GM19025 (cell line): ENCODE measurements around the gene AGBL1.

Experiments
- ATAC-seq: cut with Tn5 transposase; IDR thresholded peaks from one replicate; pipeline ENCODE4 v1.9.1; 2021; ENCODE audit warnings: mild to moderate bottlenecking, low read depth, moderate library complexity; ENCODE audit not compliant: unreplicated experiment

The AGBL1 gene

DNA sequence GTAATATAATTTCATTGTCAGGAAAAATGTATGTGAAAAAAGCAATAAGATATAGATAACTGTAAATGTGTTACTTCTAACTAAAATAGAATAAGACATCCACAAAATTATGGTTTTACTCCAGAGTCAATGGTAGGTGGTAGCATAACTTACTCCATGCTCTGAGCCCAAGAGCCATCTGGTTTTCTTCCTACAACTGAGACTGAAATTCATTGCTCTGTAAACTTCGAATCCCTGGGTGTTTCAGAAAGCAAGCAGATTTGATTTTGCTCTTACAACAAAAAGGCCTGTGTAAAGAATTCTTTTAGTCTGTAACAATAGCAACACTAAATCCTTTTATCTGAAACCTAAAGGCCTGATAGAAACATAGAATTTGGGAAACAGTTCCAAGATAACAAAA, 805.9 kb downstream of the AGBL1 start:
- no peak for ATAC-seq

DNA sequence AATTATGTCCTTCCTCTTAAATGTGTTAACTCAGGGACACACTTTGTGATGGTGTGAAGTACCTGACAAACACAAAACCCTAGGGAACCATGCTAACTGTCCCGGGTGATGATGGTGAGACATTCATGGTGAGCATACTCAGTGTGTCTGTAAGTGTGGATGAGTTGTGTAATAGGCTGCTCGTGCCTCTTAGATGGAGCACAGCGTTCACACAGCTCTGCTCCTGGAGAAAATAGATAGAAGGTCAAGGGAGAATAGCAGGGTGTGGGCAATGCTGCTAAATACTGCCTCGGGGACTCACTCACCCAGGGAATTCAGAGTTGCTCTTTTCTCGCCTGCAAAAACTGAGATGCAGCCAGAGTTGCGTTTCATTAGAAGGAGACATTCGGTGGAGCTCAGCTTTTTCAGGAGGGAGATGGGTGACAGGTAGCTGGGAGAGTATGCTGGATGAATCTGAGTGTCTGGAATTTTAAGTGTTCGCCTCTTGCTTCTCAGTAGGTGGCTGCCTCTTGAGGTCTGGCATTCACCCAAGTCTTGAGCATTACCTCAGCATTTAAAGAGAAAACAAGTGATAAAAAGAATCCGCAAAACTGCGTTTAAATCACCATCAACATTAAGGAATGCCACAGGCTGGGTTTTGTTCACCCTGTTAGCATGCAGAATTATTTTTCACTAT, 813.2 kb downstream of the AGBL1 start:
- no peak for ATAC-seq

DNA sequence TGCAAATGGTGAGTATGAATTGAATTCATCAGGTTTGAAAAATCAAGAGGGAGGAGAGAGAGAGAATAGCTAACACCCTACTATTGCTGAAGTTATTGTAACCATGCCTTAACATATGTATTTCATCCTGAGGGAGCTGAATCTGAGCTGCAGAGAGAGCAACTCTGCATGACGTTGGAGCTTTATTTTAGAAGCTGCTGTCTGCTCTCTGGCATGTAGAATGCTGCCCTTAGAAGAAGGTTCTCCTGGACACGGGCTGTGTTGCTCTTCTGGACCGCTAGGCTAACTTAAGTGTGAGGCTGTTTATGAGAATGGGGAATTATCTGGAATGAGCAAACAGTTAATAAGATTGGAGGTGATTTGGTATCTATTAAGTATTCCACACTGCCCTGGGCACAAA, 814.6 kb downstream of the AGBL1 start:
- no peak for ATAC-seq

GRCh38 chr15:86903642-86904421, 824.2 kb downstream of the AGBL1 start:
- ATAC-seq: no peak

GRCh38 chr15:86905625-86906256, 826.1 kb downstream of the AGBL1 start:
- no peak for ATAC-seq

- ATAC-seq: no peak
Observed at GRCh38 chr15:86906376-86906775, 826.7 kb downstream of the AGBL1 start.

- no peak for ATAC-seq
Observed at GRCh38 chr15:86911022-86911421, 831.4 kb downstream of the AGBL1 start.

DNA sequence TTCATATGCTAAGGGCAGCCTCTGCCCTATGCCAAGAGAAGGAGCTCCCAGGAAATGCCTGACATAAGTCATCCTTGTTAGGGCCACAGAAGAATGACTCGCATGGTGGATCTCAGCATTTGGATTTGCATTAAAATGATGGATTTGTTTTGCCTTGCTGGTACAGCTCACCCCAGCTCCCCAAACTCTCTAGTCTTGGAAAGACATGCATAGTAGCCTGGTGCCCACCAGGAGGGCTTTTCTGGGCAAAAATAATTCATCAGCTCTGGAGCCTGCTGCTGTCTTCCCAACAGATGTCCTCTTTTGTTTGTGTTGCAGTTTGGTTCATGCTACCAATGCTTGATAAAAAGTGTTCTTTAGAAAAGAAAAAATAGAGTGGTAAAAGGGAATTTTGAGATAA, 833.0 kb downstream of the AGBL1 start:
- ATAC-seq: no peak

- ATAC-seq: no peak
Observed at GRCh38 chr15:86915811-86916331, 836.2 kb downstream of the AGBL1 start.

- ATAC-seq: no peak
Observed at GRCh38 chr15:86916671-86917360, 837.1 kb downstream of the AGBL1 start.

DNA sequence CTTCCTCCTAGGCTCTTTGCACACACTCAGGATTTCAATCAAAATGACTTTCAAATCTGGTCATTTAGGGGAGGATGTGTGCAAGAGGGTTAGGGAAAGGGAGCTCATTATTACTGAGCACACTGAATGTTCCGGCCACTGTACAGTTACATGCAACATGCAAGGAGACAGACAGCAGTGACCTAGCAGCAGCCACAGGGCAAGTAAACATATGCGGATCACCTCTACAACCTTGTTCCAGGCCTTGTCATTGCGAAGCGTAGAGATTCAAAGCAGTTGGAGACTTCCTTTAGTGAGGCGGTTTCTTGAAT, 837.6 kb downstream of the AGBL1 start:
- ATAC-seq: no peak

DNA sequence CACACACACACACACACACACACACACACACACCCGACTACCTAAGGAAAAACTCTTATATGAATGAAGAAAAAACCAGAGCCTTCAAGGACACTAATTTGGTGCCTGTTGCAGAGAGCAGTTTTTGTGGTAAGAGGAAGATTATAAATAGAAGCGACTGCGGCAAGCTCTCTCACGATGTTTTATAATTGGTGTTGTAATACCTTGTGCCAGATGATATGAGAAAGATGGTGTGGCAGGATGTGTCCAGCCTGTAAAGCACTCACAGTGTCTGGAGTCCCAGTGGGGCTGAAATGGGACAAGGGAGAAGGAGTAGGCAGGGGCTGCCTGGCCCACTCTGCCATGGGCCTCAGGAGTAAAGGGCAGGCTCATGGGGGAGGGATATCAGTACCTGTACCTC, 839.9 kb downstream of the AGBL1 start:
- ATAC-seq: no peak

DNA sequence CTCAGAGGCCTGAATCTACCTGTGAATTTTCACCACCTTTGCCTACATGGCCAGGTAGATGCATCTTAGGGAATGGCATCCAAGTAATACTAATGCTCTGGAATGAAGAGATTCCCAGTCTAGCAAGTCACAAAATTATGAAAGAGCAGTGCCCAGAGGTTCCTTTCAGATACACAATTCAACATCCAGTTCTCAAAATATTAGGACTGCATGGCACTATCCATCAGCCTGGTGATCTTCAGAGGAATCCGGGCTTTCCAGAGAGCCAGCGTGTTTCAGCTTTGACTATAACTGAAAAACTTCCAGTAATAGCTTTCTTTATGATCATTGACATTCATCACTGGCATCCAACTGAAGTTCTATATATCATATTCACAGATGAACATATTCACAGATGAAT, 849.8 kb downstream of the AGBL1 start:
- no peak for ATAC-seq

GRCh38 chr15:86932456-86932855, 852.8 kb downstream of the AGBL1 start:
- ATAC-seq: no peak

GRCh38 chr15:86935841-86936240, 856.2 kb downstream of the AGBL1 start:
- ATAC-seq: no peak

GRCh38 chr15:86942285-86942684, 862.6 kb downstream of the AGBL1 start:
- no peak for ATAC-seq

DNA sequence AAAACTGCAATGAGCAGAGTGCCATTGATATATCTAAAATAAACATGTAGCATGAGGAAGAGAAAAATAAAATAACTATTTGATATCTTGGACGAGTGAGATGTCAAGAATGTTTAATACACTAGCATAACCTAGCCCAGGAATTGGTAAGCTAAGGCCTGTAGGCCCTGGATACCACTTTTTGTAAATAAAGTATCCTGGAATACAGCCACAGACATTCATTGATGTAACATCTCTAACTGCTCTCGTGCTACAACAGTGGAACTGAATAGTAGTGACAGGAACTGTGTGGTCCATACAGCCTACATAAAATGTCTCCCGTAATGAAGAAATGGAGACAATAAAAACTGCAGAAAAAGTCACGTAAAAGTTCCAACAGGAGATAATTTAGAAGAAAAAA, 869.0 kb downstream of the AGBL1 start:
- no peak for ATAC-seq

DNA sequence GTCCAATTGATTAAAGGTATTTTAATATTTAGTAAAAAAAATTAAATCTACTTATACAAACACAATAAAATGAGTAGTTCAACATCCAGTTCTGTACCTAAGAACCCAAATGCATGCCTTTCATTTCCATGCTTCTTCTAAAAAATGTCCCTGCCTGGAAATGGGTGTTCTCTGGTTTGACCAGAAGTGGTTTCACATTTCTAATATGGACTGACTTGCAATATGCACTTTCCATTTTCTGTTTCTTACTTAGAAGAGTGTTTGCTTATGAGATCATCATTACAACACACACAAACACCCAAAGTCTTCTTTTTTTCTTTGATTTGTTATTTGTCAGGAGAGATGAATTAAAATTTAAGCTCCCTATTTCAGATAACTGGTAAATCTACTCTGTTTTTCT, 879.6 kb downstream of the AGBL1 start:
- ATAC-seq: no peak

DNA sequence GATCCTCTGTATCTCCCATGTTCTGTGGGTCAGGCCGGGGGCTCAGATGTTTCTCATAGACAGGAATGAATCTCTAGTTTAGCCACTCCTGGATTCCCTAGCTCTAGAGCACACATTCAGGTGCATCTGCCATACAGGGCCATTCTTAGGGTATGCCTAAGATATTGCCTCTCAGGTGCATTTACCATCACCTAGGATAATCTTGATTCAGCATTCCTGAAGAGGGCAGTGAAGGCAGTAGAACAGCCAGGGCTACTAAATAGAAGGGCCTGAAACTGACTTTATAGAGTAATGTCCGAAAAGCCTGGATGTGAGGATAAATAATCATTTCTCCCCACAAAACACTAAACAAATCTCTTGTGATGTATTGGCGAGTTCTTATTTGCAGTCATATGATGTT, 882.0 kb downstream of the AGBL1 start:
- no peak for ATAC-seq

DNA sequence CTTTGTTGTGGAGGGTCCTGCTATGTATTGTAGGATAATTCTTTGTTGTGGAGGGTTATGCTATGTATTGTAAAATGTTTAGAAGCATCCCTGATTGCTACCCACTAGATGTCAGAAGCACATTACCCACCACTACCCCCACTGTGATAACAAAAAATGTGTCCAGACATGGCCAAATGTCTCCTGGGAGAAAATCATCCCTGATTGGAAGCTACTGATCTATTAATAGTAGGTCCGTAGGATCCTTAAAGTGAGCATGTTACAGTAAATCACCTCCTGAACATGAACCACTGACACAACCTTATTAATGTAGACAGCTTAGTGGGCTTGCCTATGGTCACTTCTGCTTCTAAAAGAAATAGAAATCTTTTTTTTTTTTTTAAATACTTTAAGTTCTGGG, 884.6 kb downstream of the AGBL1 start:
- ATAC-seq: no peak

GRCh38 chr15:86968244-86968643, 888.6 kb downstream of the AGBL1 start:
- ATAC-seq: no peak
